SU-DHL-6 (cell line): ENCODE results near the gene RFFL.

Experiments
- H2AFZ ChIP-seq: fragments of 200-600 bp; sonication (generic); 2 replicates; pipeline ENCODE4 v1.6.1; 2014; ENCODE audit warnings: low read depth, mild to moderate bottlenecking, moderate library complexity, mixed read lengths, antibody characterized with exemption, low read length; ENCODE audit not compliant: severe bottlenecking
- H3F3A ChIP-seq: fragments of 200-600 bp; shearing (Covaris generic); 2 replicates; pipeline ENCODE4 v1.6.0; 2016; ENCODE audit warnings: antibody characterized with exemption, mild to moderate bottlenecking; ENCODE audit not compliant: insufficient read depth
- H3K27ac ChIP-seq: fragments of 200-600 bp; sonication (generic); 2 replicates; pipeline ENCODE4 v1.5.1; 2016; ENCODE audit warnings: low read depth, mild to moderate bottlenecking, low read length, moderate library complexity, mixed read lengths
- H3K27me3 ChIP-seq: fragments of 200-600 bp; sonication (generic), shearing (Covaris generic); 2 replicates; pipeline ENCODE4 v1.6.0; 2014; ENCODE audit warnings: mild to moderate bottlenecking, low read length
- H3K36me3 ChIP-seq: fragments of 200-600 bp; sonication (generic); 2 replicates; pipeline ENCODE4 v1.6.1; 2014; ENCODE audit warnings: mild to moderate bottlenecking, low read length, mixed read lengths
- H3K4me2 ChIP-seq: fragments of 300-600, 200-600 bp; shearing (Covaris generic), sonication (generic); 2 replicates; pipeline ENCODE4 v1.6.0; 2014; ENCODE audit warnings: low read length, low read depth, mild to moderate bottlenecking; ENCODE audit not compliant: poor library complexity, severe bottlenecking
- H3K4me3 ChIP-seq: fragments of 200-600 bp; sonication (generic); 2 replicates; pipeline ENCODE4 v1.5.1; 2014; ENCODE audit warnings: antibody characterized with exemption, low read length, mild to moderate bottlenecking, mixed read lengths; ENCODE audit not compliant: insufficient read depth, poor library complexity, severe bottlenecking
- H3K79me2 ChIP-seq: fragments of 200-600 bp; sonication (generic); 2 replicates; pipeline ENCODE4 v1.6.1; 2014; ENCODE audit warnings: mild to moderate bottlenecking, low read length, moderate library complexity; ENCODE audit not compliant: insufficient read depth
- H3K9ac ChIP-seq: fragments of 200-600 bp; sonication (generic); 2 replicates; pipeline ENCODE4 v1.7.0; 2014; ENCODE audit warnings: mild to moderate bottlenecking, low read length
- H3K9me2 ChIP-seq: fragments of 200-600 bp; sonication (generic); replicated peaks from 2 replicates; pipeline ENCODE4 v1.6.1; 2014; ENCODE audit warnings: low read length; ENCODE audit not compliant: insufficient read depth
- H3K9me3 ChIP-seq: fragments of 200-600 bp; sonication (generic); 2 replicates; pipeline ENCODE4 v1.6.1; 2014; ENCODE audit warnings: low read length, mixed read lengths; ENCODE audit not compliant: insufficient read depth
- H4K20me1 ChIP-seq: fragments of 200-600 bp; sonication (generic); 2 replicates; pipeline ENCODE4 v1.6.1; 2014; ENCODE audit warnings: low read depth, mild to moderate bottlenecking, antibody characterized with exemption, low read length, moderate library complexity, mixed read lengths
- EZH2phosphoT487 ChIP-seq: fragments of 200-600 bp; sonication (generic), shearing (Covaris generic); conservative IDR thresholded peaks from 2 replicates; pipeline ENCODE4 v1.6.1; 2018; ENCODE audit warnings: mild to moderate bottlenecking, antibody characterized with exemption, low read length, moderate library complexity, mixed read lengths
- TF ChIP-seq, protein P1 (sequence below): fragments of 200-600 bp; sonication (generic); IDR thresholded peaks from one replicate; pipeline ENCODE4 v1.5.1; 2017; ENCODE audit warnings: antibody characterized with exemption, mild to moderate bottlenecking, low read length, moderate library complexity; ENCODE audit not compliant: insufficient read depth, poor library complexity, severe bottlenecking

Gene RFFL

DNA sequence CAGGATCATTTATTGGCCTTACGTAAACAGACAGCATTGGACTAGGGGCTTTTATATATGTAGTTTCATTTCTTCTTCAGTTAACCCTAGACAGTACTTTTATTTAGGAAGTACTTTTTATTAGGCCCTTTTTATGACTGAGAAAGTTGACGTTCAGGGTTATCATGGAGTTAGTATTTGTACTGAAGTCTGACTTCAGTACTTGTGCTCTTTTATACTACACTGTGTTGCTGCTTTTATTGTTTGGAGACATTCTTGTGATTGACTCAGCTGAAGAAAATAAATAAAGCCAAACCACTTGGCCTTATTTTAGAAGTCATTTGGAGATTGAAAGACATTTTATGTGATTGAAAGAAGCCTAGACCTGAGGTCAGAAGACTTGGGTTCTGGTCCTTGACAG is 76.3 kb downstream of the RFFL start:
- TF ChIP-seq EZH2phosphoT487: no peak
- Histone ChIP-seq H3K4me2 (no peak overlapping the region), H3K27ac (no peak overlapping the region), H4K20me1 (no peaks in the 10 kb centered on the region), H3K9me2 (no peaks in the 10 kb centered on the region), H3K36me3 (no peaks in the 10 kb centered on the region; the same call in 1 of the 2 replicates), H3K4me3 (no peak overlapping the region), H3F3A (no peaks in the 10 kb centered on the region), H3K9ac (no peak overlapping the region), H3K9me3 (no peaks in the 10 kb centered on the region), H3K79me2 (no peaks in the 10 kb centered on the region; the same call in 1 of the 2 replicates), H3K27me3 (no peaks in the 10 kb centered on the region), H2AFZ (no peak overlapping the region)

DNA sequence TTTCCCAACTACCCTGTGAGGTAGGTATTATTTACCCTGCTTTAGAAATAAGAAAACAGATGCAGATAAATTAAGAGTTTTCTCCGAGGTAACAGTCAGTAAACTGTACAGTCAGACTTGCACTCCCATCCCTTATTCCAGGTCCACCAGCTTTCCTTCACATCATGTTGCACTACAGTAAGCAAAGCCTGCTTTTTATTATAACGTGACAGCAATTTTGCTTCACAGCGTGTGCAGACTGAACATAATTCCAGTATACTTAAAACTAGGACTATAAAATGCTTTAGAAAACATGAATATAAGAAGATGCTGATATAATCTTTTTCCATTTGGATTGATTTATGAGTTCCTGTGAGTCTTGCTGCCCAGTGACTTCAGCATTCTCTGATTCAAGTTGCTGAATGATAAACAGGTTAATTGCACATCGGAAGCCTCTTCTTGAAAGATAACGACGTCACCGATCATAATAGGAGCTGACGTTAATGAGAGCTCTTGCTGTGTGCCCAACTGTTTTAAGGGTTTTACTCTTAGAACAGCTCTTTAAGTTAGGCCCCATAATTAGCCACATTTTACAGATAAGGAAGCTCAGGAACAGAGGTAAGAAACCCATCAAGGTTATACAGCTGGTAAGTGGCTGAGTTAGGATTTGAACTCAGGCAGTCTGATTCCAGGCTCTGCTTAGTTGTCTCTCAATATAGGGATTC is 81.8 kb downstream of the RFFL start:
- peak overlapping the region; percentile 80 for H3K4me3 ChIP-seq
- H4K20me1 ChIP-seq: no peaks in the 10 kb centered on the region
- no peaks in the 10 kb centered on the region for H3K9me3 ChIP-seq
- TF ChIP-seq, protein P1, sequence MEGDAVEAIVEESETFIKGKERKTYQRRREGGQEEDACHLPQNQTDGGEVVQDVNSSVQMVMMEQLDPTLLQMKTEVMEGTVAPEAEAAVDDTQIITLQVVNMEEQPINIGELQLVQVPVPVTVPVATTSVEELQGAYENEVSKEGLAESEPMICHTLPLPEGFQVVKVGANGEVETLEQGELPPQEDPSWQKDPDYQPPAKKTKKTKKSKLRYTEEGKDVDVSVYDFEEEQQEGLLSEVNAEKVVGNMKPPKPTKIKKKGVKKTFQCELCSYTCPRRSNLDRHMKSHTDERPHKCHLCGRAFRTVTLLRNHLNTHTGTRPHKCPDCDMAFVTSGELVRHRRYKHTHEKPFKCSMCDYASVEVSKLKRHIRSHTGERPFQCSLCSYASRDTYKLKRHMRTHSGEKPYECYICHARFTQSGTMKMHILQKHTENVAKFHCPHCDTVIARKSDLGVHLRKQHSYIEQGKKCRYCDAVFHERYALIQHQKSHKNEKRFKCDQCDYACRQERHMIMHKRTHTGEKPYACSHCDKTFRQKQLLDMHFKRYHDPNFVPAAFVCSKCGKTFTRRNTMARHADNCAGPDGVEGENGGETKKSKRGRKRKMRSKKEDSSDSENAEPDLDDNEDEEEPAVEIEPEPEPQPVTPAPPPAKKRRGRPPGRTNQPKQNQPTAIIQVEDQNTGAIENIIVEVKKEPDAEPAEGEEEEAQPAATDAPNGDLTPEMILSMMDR: no peak
- TF ChIP-seq EZH2phosphoT487: no peak
- no peaks in the 10 kb centered on the region for H3F3A ChIP-seq
- H3K4me2 ChIP-seq: peak overlapping the region; percentile 97
- H3K9ac ChIP-seq: peak overlapping the region; percentile 93
- no peaks in the 10 kb centered on the region for H3K27me3 ChIP-seq
- peaks cover 10% of the 10 kb centered on the region; the same call in 1 of the 2 replicates for H3K79me2 ChIP-seq
- peak overlapping the region; percentile 85 for H3K27ac ChIP-seq
- H3K36me3 ChIP-seq: no peaks in the 10 kb centered on the region
- no peaks in the 10 kb centered on the region for H3K9me2 ChIP-seq
- peak overlapping the region; percentile 76 for H2AFZ ChIP-seq

DNA sequence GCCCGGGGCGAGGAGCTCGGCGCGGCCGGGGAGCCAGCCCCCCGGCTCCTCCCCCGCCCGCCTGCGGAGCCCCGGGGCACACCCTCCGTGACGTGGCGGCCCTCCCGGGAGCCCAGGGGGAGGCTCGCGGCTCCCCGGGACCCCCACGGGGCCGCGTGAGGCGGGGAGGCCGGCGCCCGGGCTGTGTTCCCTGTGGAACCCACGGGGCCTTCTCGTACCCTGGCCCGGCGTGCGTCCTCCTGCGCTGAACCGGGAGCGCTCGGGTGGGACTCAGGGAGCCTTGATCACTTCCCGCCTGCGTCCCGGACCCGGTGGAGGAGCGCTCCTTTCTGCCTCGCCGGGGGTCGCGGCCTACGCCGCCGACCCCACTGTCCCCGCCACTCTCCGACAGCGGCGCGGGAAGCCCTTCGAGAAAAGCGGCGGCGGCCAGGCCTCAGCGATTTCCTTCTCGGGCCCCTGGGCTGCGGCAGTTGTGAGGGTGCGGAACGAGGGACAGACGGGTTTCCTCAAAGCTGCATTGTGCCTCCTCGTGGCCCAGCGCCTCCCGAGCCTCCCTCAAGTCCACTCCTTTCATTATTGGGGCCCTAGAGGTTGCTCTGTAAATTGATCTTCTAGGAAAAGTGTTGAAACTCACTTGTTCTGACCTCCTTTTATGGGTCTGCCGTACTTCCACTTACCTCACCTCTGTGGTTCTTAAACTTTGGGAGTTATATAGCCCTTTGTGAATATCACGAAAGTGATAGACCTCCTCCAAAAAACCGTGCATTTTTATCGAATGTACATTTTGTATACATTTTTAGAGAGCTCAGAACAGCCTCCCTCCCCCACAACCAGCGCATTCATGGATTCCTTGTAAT is 82.6 kb downstream of the RFFL start:
- H3K9me3 ChIP-seq: no peaks in the 10 kb centered on the region
- peak overlapping the region; percentile 85 for H3K27ac ChIP-seq
- no peak for TF ChIP-seq EZH2phosphoT487
- TF ChIP-seq, protein P1: peak; percentile 24
- H4K20me1 ChIP-seq: no peaks in the 10 kb centered on the region
- peak overlapping the region; percentile 97 for H3K4me2 ChIP-seq
- peaks cover 10% of the 10 kb centered on the region; the same call in 1 of the 2 replicates for H3K79me2 ChIP-seq
- peak overlapping the region; percentile 80 for H3K4me3 ChIP-seq
- H3F3A ChIP-seq: no peaks in the 10 kb centered on the region
- peak overlapping the region; percentile 76 for H2AFZ ChIP-seq
- H3K36me3 ChIP-seq: no peaks in the 10 kb centered on the region
- no peaks in the 10 kb centered on the region for H3K9me2 ChIP-seq
- H3K9ac ChIP-seq: peak overlapping the region; percentile 93
- no peaks in the 10 kb centered on the region for H3K27me3 ChIP-seq

DNA sequence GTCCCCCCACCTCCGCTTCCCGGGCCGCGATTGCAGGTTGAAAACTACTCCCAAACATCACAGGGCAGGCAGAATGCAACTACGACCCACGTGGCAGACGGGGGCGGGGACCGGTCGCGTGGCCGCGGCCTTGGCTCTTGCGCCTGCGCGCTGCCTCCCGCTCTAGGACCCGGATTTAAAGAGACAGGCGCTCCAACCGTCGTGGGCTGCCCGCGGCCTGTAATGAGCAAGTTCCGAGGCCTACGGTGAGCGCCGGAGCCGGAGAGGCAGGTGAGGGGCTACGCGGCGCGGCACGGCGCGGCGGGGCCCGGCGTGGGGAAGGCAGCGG is 83.2 kb downstream of the RFFL start, which contains the start of gene LIG3:
Gene LIG3 (plus strand): TSS at position 160 of the 328 bp plus-strand sequence. CDS start 2,494 bp downstream, outside the sequence.
- no peaks in the 10 kb centered on the region for H3K36me3 ChIP-seq
- peaks cover 10% of the 10 kb centered on the region; the same call in 1 of the 2 replicates for H3K79me2 ChIP-seq
- peak within 1 kb of the TSS; percentile 80 for H3K4me3 ChIP-seq
- TF ChIP-seq EZH2phosphoT487: no peak
- TF ChIP-seq, protein P1: no peak
- H3K27ac ChIP-seq: peak within 1 kb of the TSS; percentile 85
- no peaks in the 10 kb centered on the region for H3K9me3 ChIP-seq
- peak within 1 kb of the TSS; percentile 93 for H3K9ac ChIP-seq
- no peaks in the 10 kb centered on the region for H4K20me1 ChIP-seq
- H3K27me3 ChIP-seq: no peaks in the 10 kb centered on the region
- H3K9me2 ChIP-seq: no peaks in the 10 kb centered on the region
- no peaks in the 10 kb centered on the region for H3F3A ChIP-seq
- H2AFZ ChIP-seq: peak within 1 kb of the TSS; percentile 99
- H3K4me2 ChIP-seq: peak within 1 kb of the TSS; percentile 97
